Medulla oblongata (tissue), 1 donor: ENCODE measurements around the gene SPOP.
"Not testable (repeated sequence)": the region's sequence is repeated elsewhere in the genome, so short reads cannot be mapped to it uniquely, and the experiment has no call there.

Experiments used
- DNase-seq: peaks from one replicate; pipeline ENCODE4 v3.0.0-alpha.2; 2015; ENCODE audit errors: extremely low spot score

SPOP gene

GRCh38 chr17:49551221-49552069, 126.5 kb downstream of the SPOP start:
- no peak for DNase-seq

GRCh38 chr17:49550764-49551163, 127.1 kb downstream of the SPOP start:
- DNase-seq, result not testable (repeated sequence)

GRCh38 chr17:49549691-49550678, 127.9 kb downstream of the SPOP start:
- DNase-seq, result no peak

GRCh38 chr17:49549311-49549605, 128.6 kb downstream of the SPOP start:
- DNase-seq, result no peak
